Neuron (in vitro differentiated cells): ENCODE data around the gene HOATZ.

Experiments used
- H2AFZ ChIP-seq: one replicate; pipeline ENCODE4 v1.6.1; 2013; ENCODE audit warnings: low read depth, mild to moderate bottlenecking, inconsistent platforms, low read length, moderate library complexity
- H3K27me3 ChIP-seq: one replicate; pipeline ENCODE4 v1.6.1; 2013; ENCODE audit warnings: low read length; ENCODE audit not compliant: insufficient read depth
- H3K36me3 ChIP-seq: one replicate; pipeline ENCODE4 v1.6.1; 2013; ENCODE audit warnings: low read length; ENCODE audit not compliant: insufficient read depth
- H3K4me1 ChIP-seq: one replicate; pipeline ENCODE4 v1.6.1; 2013; ENCODE audit warnings: low read length; ENCODE audit not compliant: insufficient read depth
- H3K4me3 ChIP-seq: 2 replicates; pipeline ENCODE4 v1.5.1; 2013; ENCODE audit warnings: mild to moderate bottlenecking, low read length, moderate library complexity
- H3K9me3 ChIP-seq: one replicate; pipeline ENCODE4 v1.6.1; 2013; ENCODE audit warnings: low read length

Gene HOATZ

GRCh38 chr11:111581341-111581740, 66.8 kb downstream of the HOATZ start:
- Histone ChIP-seq H3K36me3 (no peaks in the 10 kb centered on the region), H2AFZ (no peak overlapping the region), H3K27me3 (peaks cover 4% of the 10 kb centered on the region), H3K4me3 (no peak overlapping the region), H3K4me1 (no peaks in the 10 kb centered on the region), H3K9me3 (no peaks in the 10 kb centered on the region)

GRCh38 chr11:111582163-111582562, 67.6 kb downstream of the HOATZ start:
- no peaks in the 10 kb centered on the region for H3K9me3 ChIP-seq
- no peaks in the 10 kb centered on the region for H3K4me1 ChIP-seq
- H3K4me3 ChIP-seq, result no peak overlapping the region
- peaks cover 4% of the 10 kb centered on the region for H3K27me3 ChIP-seq
- no peak overlapping the region for H2AFZ ChIP-seq
- H3K36me3 ChIP-seq, result no peaks in the 10 kb centered on the region

- H2AFZ ChIP-seq, result no peak overlapping the region
- no peak overlapping the region for H3K4me3 ChIP-seq
- H3K9me3 ChIP-seq, result no peaks in the 10 kb centered on the region
- no peaks in the 10 kb centered on the region for H3K36me3 ChIP-seq
- peaks cover 4% of the 10 kb centered on the region for H3K27me3 ChIP-seq
- no peaks in the 10 kb centered on the region for H3K4me1 ChIP-seq
Observed at GRCh38 chr11:111582881-111583280, 68.3 kb downstream of the HOATZ start.

GRCh38 chr11:111585371-111585770, 70.8 kb downstream of the HOATZ start:
- H3K4me3 ChIP-seq, result no peak overlapping the region
- no peaks in the 10 kb centered on the region for H3K4me1 ChIP-seq
- H3K36me3 ChIP-seq, result no peaks in the 10 kb centered on the region
- no peaks in the 10 kb centered on the region for H3K27me3 ChIP-seq
- H2AFZ ChIP-seq, result no peak overlapping the region
- no peaks in the 10 kb centered on the region for H3K9me3 ChIP-seq

- Histone ChIP-seq H3K36me3 (no peaks in the 10 kb centered on the region), H3K27me3 (no peaks in the 10 kb centered on the region), H3K9me3 (no peaks in the 10 kb centered on the region), H3K4me1 (no peaks in the 10 kb centered on the region), H3K4me3 (no peak overlapping the region), H2AFZ (no peak overlapping the region)
Observed at GRCh38 chr11:111586388-111586831, 71.8 kb downstream of the HOATZ start.
